GM10248 (cell line): Measurements from ENCODE around the gene ANO1.

ENCODE experiments used
- CTCF ChIA-PET: fragments of 300-600 bp; sonication (Branson Sonifier 250); formaldehyde crosslinking; extraction: SDS; loops from one replicate; lab custom pipeline; 2021; ENCODE audit warnings: antibody characterized with exemption; lab: Yijun Ruan, JAX
- POLR2A ChIA-PET: fragments of 350-650 bp; sonication (Branson Sonifier 250); formaldehyde crosslinking; extraction: SDS; loops from one replicate; lab custom pipeline; 2020; ENCODE audit warnings: antibody characterized with exemption; lab: Yijun Ruan, JAX
- DNase-seq: peaks from one replicate; pipeline ENCODE4 v3.0.0; 2012; ENCODE audit errors: extremely low spot score
- TF ChIP-seq, protein P1 (sequence below): IDR thresholded peaks from 2 replicates; pipeline ENCODE4 v1.5.1; 2012; ENCODE audit warnings: mild to moderate bottlenecking, low read depth; ENCODE audit errors: extremely low read depth, missing control alignments, control extremely low read depth

Gene ANO1

DNA sequence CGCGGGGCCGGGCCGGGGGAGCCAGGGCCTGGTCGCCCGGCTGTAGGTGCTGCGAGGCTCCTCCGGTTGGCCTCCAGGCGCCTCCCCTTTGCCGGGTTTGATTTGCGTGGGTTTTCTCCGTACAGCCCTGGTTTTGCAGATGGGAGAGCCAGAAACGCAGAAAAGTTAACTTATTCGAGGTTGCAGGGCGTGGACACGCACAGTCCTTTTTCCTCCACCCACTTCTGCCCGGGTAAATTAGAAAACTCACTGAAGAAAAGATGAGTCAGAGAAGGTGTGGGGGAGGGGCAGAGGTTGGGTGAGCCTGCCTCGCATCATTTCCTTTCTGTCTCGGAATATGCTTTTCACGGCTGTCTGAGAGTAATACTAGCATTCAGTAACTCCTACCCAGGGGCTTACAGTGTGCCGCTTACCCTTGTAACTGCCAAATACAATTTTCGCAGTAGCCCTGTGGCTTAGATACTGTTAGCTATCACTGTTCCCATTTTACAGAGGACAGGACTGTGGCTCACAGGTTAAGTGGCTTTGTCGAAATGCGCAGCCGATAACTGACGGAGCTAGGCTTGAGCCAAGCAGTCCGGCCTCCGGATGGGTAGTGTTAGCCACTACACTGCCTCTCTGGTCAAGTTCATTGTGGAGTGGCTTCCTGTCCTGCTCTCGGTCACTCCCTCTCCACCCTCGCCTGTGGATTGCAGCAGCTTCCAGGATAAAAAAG, 125.8 kb downstream of the ANO1 start:
- peak; percentile 66 for DNase-seq
- ChIA-PET POLR2A (no interaction called here), CTCF (interaction anchor here (1.3 to 1.6 kb wide), 4 partner anchors 285 to 295 kb away, joined by 3 to 5 read pairs (median 3); no protein-coding TSS in a partner anchor)
- TF ChIP-seq, protein P1, sequence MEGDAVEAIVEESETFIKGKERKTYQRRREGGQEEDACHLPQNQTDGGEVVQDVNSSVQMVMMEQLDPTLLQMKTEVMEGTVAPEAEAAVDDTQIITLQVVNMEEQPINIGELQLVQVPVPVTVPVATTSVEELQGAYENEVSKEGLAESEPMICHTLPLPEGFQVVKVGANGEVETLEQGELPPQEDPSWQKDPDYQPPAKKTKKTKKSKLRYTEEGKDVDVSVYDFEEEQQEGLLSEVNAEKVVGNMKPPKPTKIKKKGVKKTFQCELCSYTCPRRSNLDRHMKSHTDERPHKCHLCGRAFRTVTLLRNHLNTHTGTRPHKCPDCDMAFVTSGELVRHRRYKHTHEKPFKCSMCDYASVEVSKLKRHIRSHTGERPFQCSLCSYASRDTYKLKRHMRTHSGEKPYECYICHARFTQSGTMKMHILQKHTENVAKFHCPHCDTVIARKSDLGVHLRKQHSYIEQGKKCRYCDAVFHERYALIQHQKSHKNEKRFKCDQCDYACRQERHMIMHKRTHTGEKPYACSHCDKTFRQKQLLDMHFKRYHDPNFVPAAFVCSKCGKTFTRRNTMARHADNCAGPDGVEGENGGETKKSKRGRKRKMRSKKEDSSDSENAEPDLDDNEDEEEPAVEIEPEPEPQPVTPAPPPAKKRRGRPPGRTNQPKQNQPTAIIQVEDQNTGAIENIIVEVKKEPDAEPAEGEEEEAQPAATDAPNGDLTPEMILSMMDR: no peak

DNA sequence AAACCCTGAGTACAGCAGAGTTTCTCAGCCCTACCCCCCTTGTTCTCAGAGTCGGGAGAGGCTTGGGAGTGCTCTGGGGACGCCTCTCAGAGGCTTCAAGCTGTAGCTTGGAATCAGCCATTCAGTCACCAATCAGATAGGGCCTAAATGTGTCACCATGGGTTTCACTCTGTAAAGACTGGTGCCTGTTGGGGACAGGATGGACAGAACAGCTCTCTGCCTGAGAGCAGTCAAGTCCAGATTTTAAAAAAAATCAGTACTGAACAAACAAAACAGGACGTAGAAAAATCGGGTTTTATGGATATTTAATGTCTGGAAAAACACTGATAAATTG, 126.3 kb downstream of the ANO1 start:
- TF ChIP-seq, protein P1: no peak
- DNase-seq: no peak
- POLR2A ChIA-PET: no interaction called here
- CTCF ChIA-PET: interaction anchor here (1.3 to 1.6 kb wide), 4 partner anchors 12 to 295 kb away, joined by 3 to 5 read pairs (median 3); no protein-coding TSS in a partner anchor

DNA sequence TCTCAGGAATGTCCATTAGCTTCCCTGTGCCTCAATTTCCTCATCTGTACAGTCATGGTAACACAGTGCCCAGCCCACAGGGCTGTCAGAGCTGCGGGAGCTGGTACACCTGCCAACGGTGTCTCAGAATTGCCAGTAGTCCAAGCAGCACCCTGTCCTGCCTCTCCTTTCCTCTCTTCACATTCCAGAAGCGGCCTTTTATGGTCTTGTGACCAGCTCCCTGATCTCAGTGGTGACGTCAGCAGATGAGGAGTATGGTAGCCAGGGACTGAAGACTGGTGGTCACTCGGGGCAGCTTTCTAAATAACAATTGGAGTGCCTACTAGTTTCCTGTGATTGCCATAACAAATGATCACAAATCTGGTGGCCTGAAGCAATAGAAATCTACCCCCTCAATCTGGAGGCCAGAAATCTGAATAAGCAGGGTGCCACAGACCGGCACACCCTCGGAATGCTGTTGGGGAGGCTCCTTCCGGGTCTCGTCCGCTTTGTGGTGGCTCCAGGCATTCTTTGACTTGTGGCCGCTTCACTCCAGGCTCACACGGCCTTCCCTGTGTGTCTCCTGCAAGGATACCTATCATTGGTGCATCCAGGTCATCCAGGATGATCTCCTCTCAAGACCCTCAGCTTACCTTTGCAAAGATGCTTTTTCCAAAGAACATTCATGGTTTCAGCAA, 127.1 kb downstream of the ANO1 start:
- POLR2A ChIA-PET: no interaction called here
- TF ChIP-seq, protein P1: no peak
- CTCF ChIA-PET: interaction anchor here (1.3 to 3.0 kb wide), 4 partner anchors 9 to 296 kb away, joined by 3 to 12 read pairs (median 3); no protein-coding TSS in a partner anchor
- no peak for DNase-seq

DNA sequence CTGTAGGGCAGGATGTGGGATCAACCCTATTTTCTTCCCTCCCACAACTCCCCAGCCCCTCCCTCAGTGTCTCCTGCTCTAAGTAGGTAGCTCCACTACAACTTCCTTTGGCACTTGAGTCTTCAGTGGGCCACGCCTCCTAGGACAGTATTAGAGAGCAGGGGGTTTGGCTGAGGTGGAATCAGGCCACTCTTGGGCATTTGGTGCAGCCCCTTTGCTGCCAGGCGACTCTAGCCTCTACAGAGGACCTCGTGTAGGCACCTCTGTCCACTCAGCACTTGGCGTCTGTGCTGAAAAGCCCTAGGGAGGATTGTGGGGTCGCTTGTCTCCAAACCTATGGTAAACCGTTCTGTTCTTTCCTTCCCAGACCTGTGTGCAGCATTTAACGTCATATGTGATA, 127.6 kb downstream of the ANO1 start:
- no peak for DNase-seq
- CTCF ChIA-PET: interaction anchor here (1.6 to 3.0 kb wide), 3 partner anchors 9 to 287 kb away, joined by 3 to 12 read pairs (median 3); no protein-coding TSS in a partner anchor
- POLR2A ChIA-PET: no interaction called here
- TF ChIP-seq, protein P1: no peak

DNA sequence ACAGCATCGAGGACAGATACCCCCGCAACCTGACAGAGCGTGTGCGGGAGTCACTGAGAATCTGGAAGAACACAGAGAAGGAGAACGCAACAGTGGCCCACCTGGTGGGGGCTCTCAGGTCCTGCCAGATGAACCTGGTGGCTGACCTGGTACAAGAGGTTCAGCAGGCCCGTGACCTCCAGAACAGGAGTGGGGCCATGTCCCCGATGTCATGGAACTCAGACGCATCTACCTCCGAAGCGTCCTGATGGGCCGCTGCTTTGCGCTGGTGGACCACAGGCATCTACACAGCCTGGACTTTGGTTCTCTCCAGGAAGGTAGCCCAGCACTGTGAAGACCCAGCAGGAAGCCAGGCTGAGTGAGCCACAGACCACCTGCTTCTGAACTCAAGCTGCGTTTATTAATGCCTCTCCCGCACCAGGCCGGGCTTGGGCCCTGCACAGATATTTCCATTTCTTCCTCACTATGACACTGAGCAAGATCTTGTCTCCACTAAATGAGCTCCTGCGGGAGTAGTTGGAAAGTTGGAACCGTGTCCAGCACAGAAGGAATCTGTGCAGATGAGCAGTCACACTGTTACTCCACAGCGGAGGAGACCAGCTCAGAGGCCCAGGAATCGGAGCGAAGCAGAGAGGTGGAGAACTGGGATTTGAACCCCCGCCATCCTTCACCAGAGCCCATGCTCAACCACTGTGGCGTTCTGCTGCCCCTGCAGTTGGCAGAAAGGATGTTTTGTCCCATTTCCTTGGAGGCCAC, 128.3 kb downstream of the ANO1 start:
- POLR2A ChIA-PET: no interaction called here
- DNase-seq: no peak
- TF ChIP-seq, protein P1: no peak
- CTCF ChIA-PET: interaction anchor here (1.3 to 3.0 kb wide), 4 partner anchors 10 to 288 kb away, joined by 3 to 12 read pairs (median 4); no protein-coding TSS in a partner anchor

DNA sequence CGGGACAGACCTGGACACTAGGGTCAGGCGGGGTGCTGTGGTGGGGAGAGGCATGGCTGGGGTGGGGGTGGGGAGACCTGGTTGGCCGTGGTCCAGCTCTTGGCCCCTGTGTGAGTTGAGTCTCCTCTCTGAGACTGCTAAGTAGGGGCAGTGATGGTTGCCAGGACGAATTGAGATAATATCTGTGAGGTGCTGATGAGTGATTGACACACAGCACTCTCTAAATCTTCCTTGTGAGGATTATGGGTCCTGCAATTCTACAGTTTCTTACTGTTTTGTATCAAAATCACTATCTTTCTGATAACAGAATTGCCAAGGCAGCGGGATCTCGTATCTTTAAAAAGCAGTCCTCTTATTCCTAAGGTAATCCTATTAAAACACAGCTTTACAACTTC, 128.9 kb downstream of the ANO1 start:
- TF ChIP-seq, protein P1: no peak
- CTCF ChIA-PET: interaction anchor here (1.3 to 3.0 kb wide), 3 partner anchors 11 to 288 kb away, joined by 3 to 12 read pairs (median 4); no protein-coding TSS in a partner anchor
- POLR2A ChIA-PET: no interaction called here
- no peak for DNase-seq
